Activated naive CD4-positive, alpha-beta T cell treated with Interleukin-2 at 50 U/mL for 16 hours (primary cell): ENCODE results near the gene BCL11B.
"Not testable (repeated sequence)": the region's sequence is repeated elsewhere in the genome, so short reads cannot be mapped to it uniquely, and the experiment has no call there.

Experiments used
- DNase-seq: peaks from one replicate; pipeline ENCODE4 v3.0.0-alpha.2; 2020

Gene BCL11B

DNA sequence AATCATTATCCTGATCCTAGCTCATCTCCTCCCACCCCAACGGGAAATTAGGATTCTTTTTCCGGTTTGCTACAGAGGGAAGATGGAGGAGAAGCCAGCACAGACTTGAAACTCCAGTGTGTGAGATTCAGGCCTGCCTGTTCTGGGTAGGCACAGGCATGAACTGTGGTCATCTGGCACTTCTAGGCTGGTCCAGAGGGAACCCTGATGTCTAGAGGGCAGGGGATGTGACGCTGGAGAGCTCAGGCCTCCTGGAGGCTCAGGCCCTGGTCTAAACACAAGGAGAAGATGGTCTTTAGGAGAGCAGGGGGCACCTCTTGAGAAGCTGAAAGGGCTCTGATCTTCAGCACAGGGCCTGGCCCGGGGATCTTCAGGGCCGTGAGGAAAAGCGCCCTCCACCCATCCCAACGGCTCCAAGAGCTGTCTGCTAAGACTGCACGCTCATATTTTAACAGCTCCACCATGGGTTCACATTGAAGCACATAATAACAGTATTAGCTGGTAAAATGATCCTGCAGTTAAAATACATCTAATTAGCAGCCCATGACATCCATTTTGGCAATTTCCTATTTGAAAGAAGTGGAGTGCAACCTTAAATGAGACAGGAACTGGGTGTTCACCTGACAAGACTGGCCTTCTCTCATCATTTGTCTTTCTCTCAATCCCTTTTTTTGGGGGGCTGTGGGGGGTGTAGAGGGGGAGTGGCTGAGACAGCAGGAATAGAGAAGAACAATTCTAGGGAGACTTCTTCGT, 35.4 kb downstream of the BCL11B start:
- DNase-seq: no peak

- DNase-seq: no peak
Measured at GRCh38 chr14:99235582-99236320, 36.2 kb downstream of the BCL11B start.

GRCh38 chr14:99234961-99235571, 36.9 kb downstream of the BCL11B start:
- DNase-seq: peak; percentile 84

- no peak for DNase-seq
Measured at GRCh38 chr14:99234355-99234754, 37.6 kb downstream of the BCL11B start.

DNA sequence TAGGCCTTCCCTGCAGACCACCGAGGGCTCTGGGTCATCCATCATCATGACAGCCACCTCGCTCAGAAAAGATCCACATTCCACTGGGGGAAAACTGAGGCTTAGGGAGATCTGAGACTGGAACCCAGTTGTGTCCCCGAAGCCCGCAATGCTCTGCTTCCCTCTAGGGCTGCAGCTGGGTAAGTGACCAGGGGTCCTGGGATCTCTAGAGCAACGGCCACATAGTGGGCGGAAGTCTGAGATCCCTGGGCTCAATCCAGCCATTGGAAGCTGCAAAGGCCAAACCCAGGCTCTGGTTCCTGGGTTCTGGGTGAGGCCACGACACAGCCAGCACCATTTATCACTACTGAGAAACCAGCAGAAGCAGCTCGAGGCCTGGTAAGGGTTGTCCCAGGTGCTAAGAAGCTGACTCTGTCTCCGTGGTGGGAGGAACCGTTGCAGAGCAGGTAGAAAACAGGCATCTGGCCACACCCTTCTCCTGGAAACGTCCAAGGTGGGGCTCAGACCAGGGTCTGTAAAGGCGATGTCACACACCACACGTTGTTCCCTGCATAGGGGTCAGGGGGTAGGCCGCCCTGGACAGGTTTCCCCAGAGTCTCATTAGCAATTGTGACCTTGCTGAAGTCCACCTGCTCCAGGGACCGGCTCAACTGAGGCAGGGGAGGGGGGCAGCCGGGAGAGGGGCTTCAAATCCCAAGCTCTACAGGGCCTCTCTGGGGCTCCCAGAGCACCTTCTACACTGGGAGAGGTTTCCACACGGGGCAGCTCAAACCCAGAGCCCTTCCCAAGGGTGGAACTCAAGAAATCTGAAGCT, 38.6 kb downstream of the BCL11B start:
- no peak for DNase-seq

DNA sequence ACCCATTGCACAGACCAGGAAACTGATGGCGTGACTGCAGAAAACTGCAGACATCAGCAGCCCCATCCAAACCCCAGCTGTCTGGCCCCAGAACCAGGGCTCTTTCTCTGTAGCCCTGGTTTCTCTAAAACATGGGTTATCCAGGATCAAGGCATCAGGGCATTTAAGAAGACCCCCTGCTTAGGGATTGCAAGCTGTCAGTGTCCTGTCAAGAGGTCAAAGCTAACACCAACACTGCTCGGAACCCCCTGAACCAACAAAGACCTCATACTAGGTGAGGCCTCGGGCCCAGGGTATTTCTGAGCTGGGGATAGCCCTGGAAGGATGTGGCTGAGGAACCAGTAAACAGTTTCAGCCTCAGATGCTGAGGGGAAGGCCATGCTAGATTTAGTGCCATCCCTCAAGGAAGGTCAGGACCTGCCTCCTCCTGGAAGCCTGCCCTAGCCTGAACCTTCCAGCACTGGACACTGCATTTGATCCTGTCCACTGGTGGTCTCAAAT, 39.2 kb downstream of the BCL11B start:
- DNase-seq: peak; percentile 44

DNA sequence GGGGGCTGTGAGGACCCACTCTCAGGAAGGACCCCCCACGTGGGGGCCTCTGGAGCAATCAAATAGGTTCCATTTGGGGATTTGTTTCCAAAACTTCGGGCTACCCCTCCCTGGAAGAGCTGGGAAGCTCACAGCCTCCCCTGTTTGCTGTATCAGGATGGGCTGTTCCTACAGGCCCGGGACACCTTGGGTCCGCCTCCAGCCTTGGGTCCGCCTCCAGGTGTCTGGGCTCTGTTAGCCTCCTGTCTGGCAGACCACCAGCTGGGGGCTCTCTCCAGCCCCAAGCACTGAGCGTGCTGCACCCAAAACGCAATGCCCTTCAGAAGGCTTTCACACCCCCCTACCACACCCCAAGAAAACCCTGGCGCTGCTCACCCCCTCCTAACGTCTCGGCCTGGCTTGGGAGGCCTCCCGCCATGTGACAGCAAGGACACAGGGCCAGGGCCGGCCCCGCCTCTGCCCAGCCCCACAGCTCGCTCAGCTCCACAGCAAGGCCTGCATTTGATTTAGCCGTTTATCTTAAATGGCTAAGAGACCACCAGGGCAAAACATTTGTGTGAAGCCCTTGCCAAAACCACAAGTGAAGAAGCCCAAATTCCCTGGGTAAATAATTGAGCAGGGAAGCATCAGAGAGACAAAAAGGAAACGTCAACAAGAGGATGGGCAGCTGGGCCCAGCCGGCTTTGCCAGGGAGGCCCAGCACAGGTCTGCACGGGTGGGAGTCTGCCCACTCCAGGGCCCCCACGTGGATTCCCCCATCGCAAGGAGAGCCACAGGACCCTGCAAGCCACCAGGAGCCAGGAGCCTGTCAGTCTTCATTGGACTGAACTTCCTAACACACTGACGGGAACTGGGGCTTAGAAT, 39.9 kb downstream of the BCL11B start:
- peak; percentile 34 for DNase-seq

- no peak for DNase-seq
Measured at GRCh38 chr14:99231161-99231849, 40.7 kb downstream of the BCL11B start.

DNA sequence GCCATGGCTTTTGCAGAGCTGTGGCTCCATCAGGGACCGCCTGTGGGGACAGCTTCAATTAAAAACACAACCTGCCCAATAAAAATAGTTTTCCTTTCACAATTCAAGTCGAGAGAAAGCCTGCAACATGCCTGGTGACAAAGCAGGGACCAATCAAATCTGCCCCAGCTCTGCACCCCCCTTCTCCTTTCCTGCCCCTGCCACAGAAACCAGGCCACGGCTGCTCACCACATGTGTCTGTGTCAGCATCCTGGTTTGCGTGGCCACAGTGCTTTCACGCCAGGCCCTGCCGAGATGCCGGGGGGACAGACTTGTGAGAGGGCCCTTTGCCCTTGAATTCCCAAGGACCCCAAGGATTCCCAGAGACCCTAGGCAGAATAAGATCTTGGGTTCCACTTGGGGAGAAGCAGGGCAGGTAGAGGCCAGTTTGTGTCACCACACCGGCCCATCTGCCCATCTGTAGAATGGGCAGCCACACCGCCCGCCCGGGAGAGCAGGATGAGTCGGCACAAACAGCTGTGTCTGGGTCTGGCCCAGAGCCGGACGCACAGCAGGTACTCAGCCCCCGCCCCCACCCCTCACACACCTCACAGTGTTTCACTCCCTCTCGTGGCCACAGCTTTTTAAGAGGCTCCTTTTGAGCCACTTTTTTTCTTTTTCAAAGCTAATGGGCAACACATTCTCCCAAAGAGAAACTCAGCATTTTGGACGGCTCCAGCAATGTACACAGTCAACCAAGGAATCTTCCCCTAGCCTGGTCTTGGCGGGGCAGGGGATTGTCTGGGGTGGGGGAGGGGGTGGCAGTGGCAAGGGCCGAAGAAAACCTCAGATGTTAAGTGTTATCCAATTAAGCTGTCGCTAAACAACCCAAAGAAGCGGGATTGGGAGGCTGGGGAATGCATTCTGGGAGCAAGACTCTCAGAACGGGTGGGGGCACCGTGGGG, 41.5 kb downstream of the BCL11B start:
- DNase-seq: peak; percentile 85

DNA sequence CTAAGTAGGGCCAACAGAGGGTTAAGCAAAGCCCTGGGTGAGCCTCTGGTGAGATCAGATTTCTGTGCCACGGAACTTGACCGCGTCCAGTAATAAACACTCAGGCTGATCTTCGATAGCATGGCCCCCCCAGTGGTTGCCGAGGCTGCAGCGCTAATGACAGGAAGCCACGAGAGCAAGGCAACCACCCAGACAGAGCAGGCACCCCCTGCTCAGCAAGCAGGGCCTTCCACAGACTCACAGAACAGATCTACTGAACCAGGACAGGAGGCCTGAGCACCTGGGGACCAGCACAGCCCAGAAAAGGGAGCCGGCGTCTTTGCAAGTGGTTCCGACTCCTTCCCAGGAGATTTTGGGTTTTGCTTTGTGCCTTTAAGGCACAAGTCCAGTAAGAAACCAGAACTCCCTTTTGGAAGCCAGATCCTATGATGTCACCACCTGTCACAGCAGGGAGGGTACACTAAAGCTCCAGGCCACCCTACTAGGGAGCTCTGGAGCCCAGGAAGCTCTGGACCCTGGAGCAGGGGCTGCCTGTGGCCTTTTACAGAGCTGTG, 42.3 kb downstream of the BCL11B start:
- no peak for DNase-seq

- DNase-seq: not testable (repeated sequence)
Measured at GRCh38 chr14:99228760-99229159, 43.2 kb downstream of the BCL11B start.

- DNase-seq: no peak
Measured at GRCh38 chr14:99226687-99227086, 45.3 kb downstream of the BCL11B start.

GRCh38 chr14:99225436-99226203, 46.4 kb downstream of the BCL11B start:
- no peak for DNase-seq

DNA sequence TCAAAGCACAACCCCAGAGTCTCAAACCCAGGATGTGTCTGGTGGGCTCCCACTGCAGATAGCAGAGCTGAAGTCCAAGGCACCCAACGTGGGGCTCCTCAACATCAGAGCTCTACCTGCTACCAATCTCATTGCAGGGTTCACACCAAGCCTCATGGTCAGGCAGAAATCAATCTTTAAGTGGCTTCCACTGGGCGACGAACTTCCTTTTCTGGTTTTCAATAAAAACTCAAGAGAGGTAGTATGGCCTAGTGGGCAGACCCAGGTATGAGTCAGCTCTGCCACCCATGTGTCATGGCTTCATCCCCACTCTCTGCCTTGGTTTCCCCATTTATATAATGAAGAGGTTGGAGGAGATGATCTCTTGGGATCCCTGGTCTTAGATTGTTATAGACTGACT, 47.0 kb downstream of the BCL11B start:
- DNase-seq: no peak

GRCh38 chr14:99224116-99224910, 47.7 kb downstream of the BCL11B start:
- DNase-seq: no peak

- DNase-seq: no peak
Measured at GRCh38 chr14:99221445-99221844, 50.6 kb downstream of the BCL11B start.

- no peak for DNase-seq
Measured at GRCh38 chr14:99217066-99217955, 54.7 kb downstream of the BCL11B start.
